GM12878 (cell line): ENCODE results near the gene CDK3. TPM values are rescaled to one million over a fixed set of nuclear protein-coding genes. Genes with fewer than 3 reads are reported as not detected.

ENCODE experiments used
- EGR1 ChIP-seq, 2 experiments: IDR thresholded peaks; 1 replicate in 1 of 2; 2 replicates in 1 of 2; pipeline ENCODE4 v1.6.1; 2011 to 2012; ENCODE audit warnings: low read depth in 2 of 2, low read length in 2 of 2, borderline replicate concordance in 1 of 2, mild to moderate bottlenecking in 1 of 2, moderate library complexity in 1 of 2
- PAX5 ChIP-seq: IDR thresholded peaks from 2 replicates; pipeline ENCODE4 v1.6.1; 2011; ENCODE audit warnings: low read depth, low read length, borderline replicate concordance
- POLR2A ChIP-seq: IDR thresholded peaks from 2 replicates; pipeline ENCODE4 v1.6.1; 2011; ENCODE audit warnings: low read depth, mild to moderate bottlenecking, low read length
- YY1 ChIP-seq: IDR thresholded peaks from 2 replicates; pipeline ENCODE4 v1.6.1; 2011; ENCODE audit warnings: low read depth, mild to moderate bottlenecking, low read length
- ZZZ3 ChIP-seq: IDR thresholded peaks from 2 replicates; pipeline ENCODE4 v1.6.1; 2011; ENCODE audit warnings: low read depth; ENCODE audit not compliant: control insufficient read depth, insufficient read length
- polyA plus RNA-seq, 11 experiments: library from polyadenylated mRNA; depleted of rRNA in 4 of 11; unstranded in 6 of 11; stranded (reverse) in 5 of 11; fragments of >200 nt; fragmentation: Nextera tagmentation in 4 of 11; fragmentation: Illumina TruSeq in 1 of 11; extraction: Ambion mirVana in 4 of 11; extraction: Trizol in 1 of 11; gene quantifications; 1 replicate in 1 of 11; 2 replicates in 10 of 11; pipeline versions ENCODE4 v1.2.1 to v1.2.3, GENCODE V29; 2011 to 2016; ENCODE audit warnings: inconsistent platforms in 2 of 11, missing spikeins in 2 of 11, low read depth in 1 of 11
- total RNA-seq, 4 experiments: library from RNA; depleted of rRNA in 3 of 4; stranded (reverse); fragments of >200 nt in 3 of 4; fragmentation: Illumina TruSeq in 1 of 4; extraction: Trizol in 1 of 4; gene quantifications; 2 replicates each; pipeline versions ENCODE4 v1.2.1 to v1.2.3, GENCODE V29; 2013 to 2021
- TF ChIP-seq, protein P1 (sequence below): fragments of 450-650 bp; IDR thresholded peaks from 2 replicates; pipeline ENCODE4 v1.6.1; 2017; ENCODE audit warnings: borderline replicate concordance
- TF ChIP-seq, protein P2 (sequence below): fragments of 450-650 bp; IDR thresholded peaks from 2 replicates; pipeline ENCODE4 v1.6.1; 2017; ENCODE audit warnings: mild to moderate bottlenecking, low read depth, inconsistent platforms; ENCODE audit not compliant: poor library complexity, severe bottlenecking

Gene CDK3
- total and polyA plus RNA-seq, 10 of the 15 experiments (the other 5 are each of a cell fraction or from before 2014, with no cell fraction given) = 1.1 to 7.1 (median 4.2) TPM

DNA sequence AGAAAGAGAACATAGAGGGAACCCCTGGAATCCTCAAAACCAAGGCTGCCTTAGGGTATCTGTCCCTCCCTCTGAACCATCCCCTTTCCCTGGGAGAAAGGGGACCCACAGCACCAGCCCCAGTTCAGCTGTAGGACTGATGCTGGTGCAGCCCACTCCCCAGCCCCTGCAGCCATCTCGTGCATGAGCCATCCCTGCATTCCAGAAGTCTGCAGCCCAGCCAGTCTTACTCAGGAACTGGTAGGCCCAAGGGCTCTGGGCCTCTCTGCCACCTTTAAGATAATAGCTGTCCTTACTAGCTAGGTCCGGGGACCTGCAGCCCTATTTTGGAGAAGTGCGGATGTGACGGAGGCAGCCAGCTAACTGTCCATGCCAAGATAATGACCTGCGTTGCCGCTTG lies 32.5 kb downstream of the CDK3 start (continued):
- TF ChIP-seq EGR1 (IDR thresholded peaks at IDR 0.05; ENCODE audit: borderline replicate concordance in 1 of 2, low read depth in 2 of 2, low read length in 2 of 2) (no peak), POLR2A (no peak), YY1 (no peak), PAX5 (no peak), ZZZ3 (no peak)
- TF ChIP-seq, protein P1, sequence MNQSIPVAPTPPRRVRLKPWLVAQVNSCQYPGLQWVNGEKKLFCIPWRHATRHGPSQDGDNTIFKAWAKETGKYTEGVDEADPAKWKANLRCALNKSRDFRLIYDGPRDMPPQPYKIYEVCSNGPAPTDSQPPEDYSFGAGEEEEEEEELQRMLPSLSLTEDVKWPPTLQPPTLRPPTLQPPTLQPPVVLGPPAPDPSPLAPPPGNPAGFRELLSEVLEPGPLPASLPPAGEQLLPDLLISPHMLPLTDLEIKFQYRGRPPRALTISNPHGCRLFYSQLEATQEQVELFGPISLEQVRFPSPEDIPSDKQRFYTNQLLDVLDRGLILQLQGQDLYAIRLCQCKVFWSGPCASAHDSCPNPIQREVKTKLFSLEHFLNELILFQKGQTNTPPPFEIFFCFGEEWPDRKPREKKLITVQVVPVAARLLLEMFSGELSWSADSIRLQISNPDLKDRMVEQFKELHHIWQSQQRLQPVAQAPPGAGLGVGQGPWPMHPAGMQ = no peak
- TF ChIP-seq, protein P2, sequence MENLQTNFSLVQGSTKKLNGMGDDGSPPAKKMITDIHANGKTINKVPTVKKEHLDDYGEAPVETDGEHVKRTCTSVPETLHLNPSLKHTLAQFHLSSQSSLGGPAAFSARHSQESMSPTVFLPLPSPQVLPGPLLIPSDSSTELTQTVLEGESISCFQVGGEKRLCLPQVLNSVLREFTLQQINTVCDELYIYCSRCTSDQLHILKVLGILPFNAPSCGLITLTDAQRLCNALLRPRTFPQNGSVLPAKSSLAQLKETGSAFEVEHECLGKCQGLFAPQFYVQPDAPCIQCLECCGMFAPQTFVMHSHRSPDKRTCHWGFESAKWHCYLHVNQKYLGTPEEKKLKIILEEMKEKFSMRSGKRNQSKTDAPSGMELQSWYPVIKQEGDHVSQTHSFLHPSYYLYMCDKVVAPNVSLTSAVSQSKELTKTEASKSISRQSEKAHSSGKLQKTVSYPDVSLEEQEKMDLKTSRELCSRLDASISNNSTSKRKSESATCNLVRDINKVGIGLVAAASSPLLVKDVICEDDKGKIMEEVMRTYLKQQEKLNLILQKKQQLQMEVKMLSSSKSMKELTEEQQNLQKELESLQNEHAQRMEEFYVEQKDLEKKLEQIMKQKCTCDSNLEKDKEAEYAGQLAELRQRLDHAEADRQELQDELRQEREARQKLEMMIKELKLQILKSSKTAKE = no peak
- TF ChIP-seq, all 136 proteins: peak for 0
